ENCODE results near the gene SST. TPM values are rescaled to one million over a fixed set of nuclear protein-coding genes. Genes with fewer than 3 reads are reported as not detected.

The SST gene
- total and polyA plus RNA-seq, 12 donors = 0.23 TPM; not detected in 11

GRCh38 chr3:187714404-187714979 lies 44.3 kb upstream of the SST start:
- H3K4me3 ChIP-seq = no peak overlapping the region
- no peaks in the 10 kb centered on the region for H3K9me3 ChIP-seq
- ATAC-seq (peak; percentile 76 to 94 (median 86)), DNase-seq (peak in 1 of 2 donors; percentile 80)
- H3K4me1 ChIP-seq = peaks cover 0 to 12% (median 3%) of the 10 kb centered on the region in 9 donors
- WGBS, 2 donors = 14 to 15% methylated on average over 4 of the region's 4 CpGs
- no peak overlapping the region for H3K27ac ChIP-seq
- H3K27me3 ChIP-seq = no peaks in the 10 kb centered on the region
- no peaks in the 10 kb centered on the region for H3K36me3 ChIP-seq
- intact Hi-C loops (cut with DNase I) = loop anchor here in 9 of 10 donors (1.0 to 10.0 kb wide), 9 partner anchors 34 to 500 kb away; no protein-coding TSS in a partner anchor
- TF ChIP-seq CTCF (IDR thresholded peaks at IDR 0.05) = peak; percentile 93 to 97 (median 94)

- ATAC-seq (peak in 7 of 8 donors; percentile 29 to 80 (median 52)), DNase-seq (peak in 1 of 2 donors; percentile 23)
- no peaks in the 10 kb centered on the region for H3K27me3 ChIP-seq
- TF ChIP-seq CTCF (IDR thresholded peaks at IDR 0.05) = no peak
- no peak overlapping the region for H3K27ac ChIP-seq
- no peaks in the 10 kb centered on the region for H3K36me3 ChIP-seq
- no peaks in the 10 kb centered on the region for H3K9me3 ChIP-seq
- peaks cover 0 to 12% (median 3%) of the 10 kb centered on the region in 9 donors for H3K4me1 ChIP-seq
- WGBS, 2 donors = 75 to 88% methylated on average over 2 of the region's 2 CpGs
- no peak overlapping the region for H3K4me3 ChIP-seq
- intact Hi-C loops (cut with DNase I) = loop anchor here in 8 of 10 donors (5.0 to 10.0 kb wide), 5 partner anchors 99 to 499 kb away; no protein-coding TSS in a partner anchor
Measured at GRCh38 chr3:187713504-187713903, 43.3 kb upstream of the SST start.

DNA sequence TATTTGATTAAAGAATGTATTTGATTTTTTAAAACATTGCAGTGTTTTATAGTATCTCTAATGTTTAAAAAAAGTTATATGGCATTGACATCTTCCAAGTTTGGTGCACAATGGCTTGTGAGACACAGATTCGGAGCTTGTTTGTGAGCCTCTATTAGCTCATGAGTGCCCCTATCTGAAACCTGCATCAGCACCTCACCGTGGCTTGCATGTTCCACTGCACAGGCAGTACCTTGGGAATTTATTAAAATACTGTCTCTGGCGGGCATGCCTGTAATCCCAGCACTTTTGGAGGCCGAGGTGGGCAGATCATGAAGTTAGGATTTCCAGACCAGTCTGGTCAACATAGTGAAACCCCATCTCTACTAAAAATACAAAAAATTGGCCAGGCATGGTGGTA lies 39.0 kb upstream of the SST start:
- no peaks in the 10 kb centered on the region for H3K9me3 ChIP-seq
- TF ChIP-seq CTCF (IDR thresholded peaks at IDR 0.05) = no peak
- peaks cover 0 to 27% (median 4%) of the 10 kb centered on the region in 9 donors for H3K4me1 ChIP-seq
- H3K4me3 ChIP-seq = no peak overlapping the region
- ATAC-seq (no peak), DNase-seq (no peak)
- H3K36me3 ChIP-seq = no peaks in the 10 kb centered on the region
- no peaks in the 10 kb centered on the region for H3K27me3 ChIP-seq
- intact Hi-C loops (cut with DNase I) = no loop called here
- 71 to 72% methylated on average over 4 of the region's 4 CpGs for WGBS, 2 donors
- no peak overlapping the region for H3K27ac ChIP-seq

GRCh38 chr3:187708696-187709095 lies 38.5 kb upstream of the SST start:
- H3K27me3 ChIP-seq = no peaks in the 10 kb centered on the region
- DNase-seq (no peak), ATAC-seq (no peak)
- intact Hi-C loops (cut with DNase I) = no loop called here
- H3K4me3 ChIP-seq = no peak overlapping the region
- no peak overlapping the region for H3K27ac ChIP-seq
- no peak for TF ChIP-seq CTCF (IDR thresholded peaks at IDR 0.05)
- no peaks in the 10 kb centered on the region for H3K9me3 ChIP-seq
- peaks cover 0 to 23% (median 4%) of the 10 kb centered on the region in 9 donors for H3K4me1 ChIP-seq
- no peaks in the 10 kb centered on the region for H3K36me3 ChIP-seq

All from heart right ventricle (tissue), 16 donors.